GM23248 (cell line): Measurements from ENCODE around the gene SLC6A20. TPM values are rescaled to one million over a fixed set of nuclear protein-coding genes. Genes with fewer than 3 reads are reported as not detected.

Source experiments
- DNase-seq: peaks from one replicate; pipeline ENCODE4 v3.0.0-alpha.2; 2015
- H2AFZ ChIP-seq: fragments of 200-600 bp; sonication (generic); 2 replicates; pipeline ENCODE4 v1.6.1; 2016; ENCODE audit warnings: antibody characterized with exemption
- H3F3A ChIP-seq: fragments of 200-600 bp; sonication (generic); 2 replicates; pipeline ENCODE4 v1.6.1; 2016; ENCODE audit warnings: mild to moderate bottlenecking, antibody characterized with exemption, mixed run types; ENCODE audit not compliant: insufficient read depth
- H3K27ac ChIP-seq: fragments of 200-600 bp; sonication (generic); 2 replicates; pipeline ENCODE4 v1.5.1; 2016; ENCODE audit warnings: mild to moderate bottlenecking
- H3K27me3 ChIP-seq: fragments of 200-600 bp; sonication (generic); replicated peaks from 2 replicates; pipeline ENCODE4 v1.6.1; 2016; ENCODE audit warnings: mild to moderate bottlenecking; ENCODE audit not compliant: insufficient read depth
- H3K36me3 ChIP-seq: fragments of 200-600 bp; sonication (generic); 2 replicates; pipeline ENCODE4 v1.6.1; 2016; ENCODE audit warnings: low read depth, mild to moderate bottlenecking
- H3K4me1 ChIP-seq: fragments of 200-600 bp; sonication (generic); 2 replicates; pipeline ENCODE4 v1.6.1; 2016; ENCODE audit warnings: mild to moderate bottlenecking; ENCODE audit not compliant: insufficient read depth
- H3K4me2 ChIP-seq: fragments of 200-600 bp; sonication (generic); one replicate; pipeline ENCODE4 v1.6.1; 2016; ENCODE audit warnings: mild to moderate bottlenecking; ENCODE audit not compliant: unreplicated experiment
- H3K4me3 ChIP-seq: fragments of 200-600 bp; sonication (generic); 2 replicates; pipeline ENCODE4 v1.5.1; 2016; ENCODE audit warnings: mild to moderate bottlenecking
- H3K79me2 ChIP-seq: fragments of 200-600 bp; sonication (generic); 2 replicates; pipeline ENCODE4 v1.6.1; 2016; ENCODE audit warnings: mild to moderate bottlenecking; ENCODE audit not compliant: insufficient read depth
- H3K9ac ChIP-seq: fragments of 200-600 bp; sonication (generic); 2 replicates; pipeline ENCODE4 v1.6.1; 2016; ENCODE audit warnings: mild to moderate bottlenecking
- H3K9me2 ChIP-seq: fragments of 200-600 bp; sonication (generic); 2 replicates; pipeline ENCODE4 v1.6.1; 2016; ENCODE audit warnings: mixed run types, mild to moderate bottlenecking, moderate library complexity; ENCODE audit not compliant: insufficient read depth
- H3K9me3 ChIP-seq: fragments of 200-600 bp; sonication (generic); one replicate; pipeline ENCODE4 v1.6.1; 2017; ENCODE audit warnings: low read depth
- H4K20me1 ChIP-seq: fragments of 200-600 bp; sonication (generic); 2 replicates; pipeline ENCODE4 v1.6.0; 2016; ENCODE audit not compliant: insufficient read depth
- EZH2 ChIP-seq: fragments of 200-600 bp; sonication (generic); IDR thresholded peaks from 2 replicates; pipeline ENCODE4 v1.6.1; 2018; ENCODE audit warnings: antibody characterized with exemption, mild to moderate bottlenecking; ENCODE audit not compliant: insufficient read depth, poor library complexity, severe bottlenecking
- EZH2phosphoT487 ChIP-seq: fragments of 200-600 bp; sonication (generic); IDR thresholded peaks from 2 replicates; pipeline ENCODE4 v1.6.1; 2018; ENCODE audit warnings: antibody characterized with exemption, moderate library complexity, mild to moderate bottlenecking, low read depth; ENCODE audit not compliant: insufficient read depth
- WGBS, 2 experiments: methylation state at CpG; one replicate each; pipeline ENCODE4 v1.1.6; 2015 to 2017; ENCODE audit warnings: low lambda C conversion rate in 2 of 2, low coverage in 1 of 2; ENCODE audit errors: missing lambda C conversion rate in 2 of 2; 5-methylcytosine and 5-hydroxymethylcytosine counted together
- in situ Hi-C: fragments of 300-500 bp; cut with MboI; formaldehyde crosslinking; loops from 2 replicates; pipeline ENCODE4 v1.15.0; 2020
- polyA plus RNA-seq: library from polyadenylated mRNA; unstranded; fragments of >200 nt; fragmentation: Nextera tagmentation; extraction: Ambion mirVana; gene quantifications from 2 replicates; pipeline ENCODE4 v1.2.1, GENCODE V29; 2016
- total RNA-seq: library from RNA; depleted of rRNA; stranded (reverse); fragments of >200 nt; shearing (Covaris generic); gene quantifications from 2 replicates; pipeline ENCODE4 v1.2.3, GENCODE V29; 2014

The SLC6A20 gene
- total and polyA plus RNA-seq, 2 experiments from 2014 or later = not detected

GRCh38 chr3:45786801-45787495 is 9.4 kb downstream of the SLC6A20 start:
- H3K36me3 ChIP-seq = no peaks in the 10 kb centered on the region
- no peaks in the 10 kb centered on the region for H4K20me1 ChIP-seq
- H3K27me3 ChIP-seq = peaks cover 40% of the 10 kb centered on the region
- in situ Hi-C loops = no loop called here
- no peak overlapping the region for H3K4me2 ChIP-seq
- no peaks in the 10 kb centered on the region for H3K9me2 ChIP-seq
- no peaks in the 10 kb centered on the region for H3F3A ChIP-seq
- no peak overlapping the region for H3K4me3 ChIP-seq
- no peaks in the 10 kb centered on the region for H3K79me2 ChIP-seq
- no peaks in the 10 kb centered on the region for H3K4me1 ChIP-seq
- no peaks in the 10 kb centered on the region for H3K9me3 ChIP-seq
- WGBS, 2 experiments = 36 to 55% methylated on average over 4 of the region's 4 CpGs
- TF ChIP-seq EZH2phosphoT487 = no peak
- no peak overlapping the region for H2AFZ ChIP-seq
- H3K9ac ChIP-seq = no peak overlapping the region
- H3K27ac ChIP-seq = no peak overlapping the region
- no peak for DNase-seq

DNA sequence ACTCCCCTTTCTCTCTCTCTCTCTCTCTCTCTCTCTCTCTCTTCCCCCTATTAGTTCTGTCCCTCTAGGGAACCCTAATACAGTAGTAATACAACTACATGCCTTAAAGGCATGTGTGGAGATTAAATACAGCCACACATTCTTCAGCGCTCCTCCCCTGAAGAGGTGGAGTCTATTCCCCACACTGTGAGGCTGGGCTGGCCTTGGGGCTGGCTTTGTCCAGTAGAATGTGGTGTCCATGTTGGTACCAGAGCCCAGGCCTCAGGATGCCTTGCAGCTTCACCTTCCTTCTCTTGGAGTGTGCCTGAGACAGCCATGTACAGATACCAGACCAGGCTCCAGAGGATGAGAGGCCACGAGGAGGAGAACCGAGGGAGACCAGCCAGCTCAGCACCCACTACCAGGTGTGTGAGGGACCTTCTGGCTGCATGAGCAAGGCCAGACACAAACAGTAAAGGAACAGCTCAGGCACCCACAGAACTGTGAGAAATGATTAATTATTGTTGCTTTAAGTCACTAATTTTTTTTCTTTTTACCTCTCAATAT is 10.7 kb downstream of the SLC6A20 start:
- Histone ChIP-seq H3K9me2 (no peaks in the 10 kb centered on the region), H3K4me3 (no peak overlapping the region), H3F3A (no peaks in the 10 kb centered on the region), H3K27me3 (peaks cover 37% of the 10 kb centered on the region), H2AFZ (no peak overlapping the region), H3K4me2 (no peak overlapping the region), H3K79me2 (no peaks in the 10 kb centered on the region), H3K36me3 (no peaks in the 10 kb centered on the region), H3K27ac (no peak overlapping the region), H3K9ac (no peak overlapping the region), H3K4me1 (no peaks in the 10 kb centered on the region), H3K9me3 (no peaks in the 10 kb centered on the region), H4K20me1 (no peaks in the 10 kb centered on the region)
- TF ChIP-seq EZH2 = no peak
- no peak for TF ChIP-seq EZH2phosphoT487
- in situ Hi-C loops = no loop called here
- no peak for DNase-seq
- 20 to 30% methylated on average over 3 of the region's 3 CpGs for WGBS, 2 experiments

GRCh38 chr3:45783667-45784066 is 12.7 kb downstream of the SLC6A20 start:
- Histone ChIP-seq H4K20me1 (no peaks in the 10 kb centered on the region), H3F3A (no peaks in the 10 kb centered on the region), H2AFZ (no peak overlapping the region), H3K27ac (no peak overlapping the region), H3K4me3 (no peak overlapping the region), H3K9me3 (no peaks in the 10 kb centered on the region), H3K4me1 (no peaks in the 10 kb centered on the region), H3K9me2 (no peaks in the 10 kb centered on the region), H3K36me3 (no peaks in the 10 kb centered on the region), H3K27me3 (peaks cover 31% of the 10 kb centered on the region), H3K9ac (no peak overlapping the region), H3K79me2 (no peaks in the 10 kb centered on the region), H3K4me2 (no peak overlapping the region)
- TF ChIP-seq EZH2phosphoT487 (no peak), EZH2 (no peak)
- DNase-seq = no peak
- in situ Hi-C loops = no loop called here
- 82 to 87% methylated on average over 3 of the region's 3 CpGs for whole genome bisulfite sequencing, 2 experiments

DNA sequence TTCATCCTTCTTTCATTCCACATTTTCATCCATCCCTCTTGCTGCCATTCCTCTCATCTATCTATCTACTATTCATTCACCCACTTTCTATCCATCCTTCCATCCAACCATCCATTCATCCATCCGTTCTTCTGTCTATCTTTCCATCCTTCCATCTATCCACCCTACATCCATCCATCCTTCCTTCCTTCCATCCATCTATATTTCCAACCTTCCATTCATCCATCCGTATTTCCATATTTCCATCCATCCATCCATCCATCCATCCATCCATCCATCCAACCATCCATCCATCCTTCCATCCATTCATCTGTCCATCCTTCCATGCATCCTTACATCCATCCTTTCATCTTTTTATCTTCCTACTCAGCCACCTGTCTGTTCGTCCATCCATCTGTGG is 14.0 kb downstream of the SLC6A20 start:
- WGBS, 2 experiments = 39 to 51% methylated on average over 3 of the region's 3 CpGs
- Histone ChIP-seq H3K36me3 (no peaks in the 10 kb centered on the region), H3K9me2 (no peaks in the 10 kb centered on the region), H3F3A (no peaks in the 10 kb centered on the region), H3K79me2 (no peaks in the 10 kb centered on the region), H3K4me2 (no peak overlapping the region), H3K27ac (no peak overlapping the region), H2AFZ (no peak overlapping the region), H3K4me3 (no peak overlapping the region), H4K20me1 (no peaks in the 10 kb centered on the region), H3K27me3 (peaks cover 26% of the 10 kb centered on the region), H3K4me1 (no peaks in the 10 kb centered on the region), H3K9ac (no peak overlapping the region), H3K9me3 (no peaks in the 10 kb centered on the region)
- in situ Hi-C loops = no loop called here
- DNase-seq = no peak
- TF ChIP-seq EZH2 = no peak
- no peak for TF ChIP-seq EZH2phosphoT487

GRCh38 chr3:45781841-45782240 is 14.5 kb downstream of the SLC6A20 start:
- in situ Hi-C loops = no loop called here
- Histone ChIP-seq H2AFZ (no peak overlapping the region), H3K27me3 (peaks cover 26% of the 10 kb centered on the region), H3F3A (no peaks in the 10 kb centered on the region), H3K79me2 (no peaks in the 10 kb centered on the region), H3K4me2 (no peak overlapping the region), H3K27ac (no peak overlapping the region), H3K9ac (no peak overlapping the region), H3K36me3 (no peaks in the 10 kb centered on the region), H3K9me3 (no peaks in the 10 kb centered on the region), H4K20me1 (no peaks in the 10 kb centered on the region), H3K4me1 (no peaks in the 10 kb centered on the region), H3K4me3 (no peak overlapping the region), H3K9me2 (no peaks in the 10 kb centered on the region)
- TF ChIP-seq EZH2 (no peak), EZH2phosphoT487 (no peak)
- no peak for DNase-seq
- WGBS, 2 experiments = 65 to 67% methylated on average over 10 to 12 of the region's 12 CpGs
